Ishikawa (cell line): ENCODE results near the gene NMRK1.

Source experiments
- CEBPB ChIP-seq: IDR thresholded peaks from 2 replicates; pipeline ENCODE4 v1.6.1; 2012
- CREB1 ChIP-seq: IDR thresholded peaks from 2 replicates; pipeline ENCODE4 v1.6.1; 2012; ENCODE audit warnings: low read depth
- EGR1 ChIP-seq: IDR thresholded peaks from 2 replicates; pipeline ENCODE4 v1.6.1; 2012
- EP300 ChIP-seq: IDR thresholded peaks from 2 replicates; pipeline ENCODE4 v1.6.1; 2012; ENCODE audit warnings: borderline replicate concordance
- MAX ChIP-seq: IDR thresholded peaks from 2 replicates; pipeline ENCODE4 v1.6.1; 2012
- NFIC ChIP-seq: IDR thresholded peaks from 2 replicates; pipeline ENCODE4 v1.6.1; 2012
- RAD21 ChIP-seq: IDR thresholded peaks from 2 replicates; pipeline ENCODE4 v1.6.1; 2012; ENCODE audit warnings: low read depth
- REST ChIP-seq: IDR thresholded peaks from 2 replicates; pipeline ENCODE4 v1.6.1; 2012; ENCODE audit warnings: low read depth, mild to moderate bottlenecking
- TAF1 ChIP-seq: IDR thresholded peaks from 2 replicates; pipeline ENCODE4 v1.6.1; 2012; ENCODE audit warnings: low read depth, mild to moderate bottlenecking
- TCF12 ChIP-seq: IDR thresholded peaks from 2 replicates; pipeline ENCODE4 v1.6.1; 2012; ENCODE audit warnings: low read depth
- TEAD4 ChIP-seq: IDR thresholded peaks from 2 replicates; pipeline ENCODE4 v1.6.1; 2012
- USF1 ChIP-seq: IDR thresholded peaks from 2 replicates; pipeline ENCODE4 v1.6.1; 2012
- YY1 ChIP-seq: IDR thresholded peaks from 2 replicates; pipeline ENCODE4 v1.6.1; 2012; ENCODE audit warnings: low read depth

GRCh38 chr9:75133396-75133795 lies 45.4 kb upstream of the NMRK1 start:
- TF ChIP-seq YY1 (no peak), TEAD4 (no peak), REST (no peak), TCF12 (no peak), MAX (no peak), CREB1 (no peak), NFIC (no peak), EGR1 (no peak), RAD21 (no peak), EP300 (no peak), TAF1 (no peak), CEBPB (no peak), USF1 (no peak)
